GM18517 (cell line): ENCODE measurements around the gene ERN2.
"Not testable (repeated sequence)": the region's sequence is repeated elsewhere in the genome, so short reads cannot be mapped to it uniquely, and the experiment has no call there.

Source experiments
- ATAC-seq: cut with Tn5 transposase; IDR thresholded peaks from one replicate; pipeline ENCODE4 v1.9.1; 2021; ENCODE audit warnings: mild to moderate bottlenecking, moderate library complexity; ENCODE audit not compliant: unreplicated experiment

Gene ERN2

GRCh38 chr16:23712976-23713375, at the start of gene ERN2:
Gene ERN2, minus strand, starts transcription at chr16:23713222. Its CDS starts 35 bp downstream, at chr16:23713187.
- no peak for ATAC-seq

- ATAC-seq = no peak
Observed at GRCh38 chr16:23757937-23758619, 45.1 kb upstream of the ERN2 start.

GRCh38 chr16:23757116-23757515, 44.1 kb upstream of the ERN2 start:
- ATAC-seq = no peak

GRCh38 chr16:23755484-23755809, 42.4 kb upstream of the ERN2 start:
- no peak for ATAC-seq

GRCh38 chr16:23754594-23755483, 41.8 kb upstream of the ERN2 start, which contains the start of gene CHP2:
Gene CHP2, plus strand, starts transcription at chr16:23755026. Its CDS starts 24 bp downstream, at chr16:23755050.
- no peak for ATAC-seq

GRCh38 chr16:23753908-23754593, 41.0 kb upstream of the ERN2 start:
- no peak for ATAC-seq

- ATAC-seq = not testable (repeated sequence)
Observed at GRCh38 chr16:23751053-23751452, 38.0 kb upstream of the ERN2 start.

- ATAC-seq = no peak
Observed at GRCh38 chr16:23748630-23749029, 35.6 kb upstream of the ERN2 start.

- ATAC-seq = no peak
Observed at GRCh38 chr16:23745263-23745662, 32.2 kb upstream of the ERN2 start.

GRCh38 chr16:23742766-23743165, 29.7 kb upstream of the ERN2 start:
- ATAC-seq = no peak

GRCh38 chr16:23741675-23742303, 28.8 kb upstream of the ERN2 start:
- no peak for ATAC-seq

GRCh38 chr16:23739516-23739915, 26.5 kb upstream of the ERN2 start:
- no peak for ATAC-seq

- not testable (repeated sequence) for ATAC-seq
Observed at GRCh38 chr16:23737423-23738028, 24.5 kb upstream of the ERN2 start.

- no peak for ATAC-seq
Observed at GRCh38 chr16:23734176-23734893, 21.3 kb upstream of the ERN2 start.

GRCh38 chr16:23729503-23730424, 16.7 kb upstream of the ERN2 start:
- no peak for ATAC-seq

- no peak for ATAC-seq
Observed at GRCh38 chr16:23728112-23728477, 15.1 kb upstream of the ERN2 start.

- ATAC-seq = no peak
Observed at GRCh38 chr16:23726710-23727109, 13.7 kb upstream of the ERN2 start.

- ATAC-seq = no peak
Observed at GRCh38 chr16:23724785-23725131, 11.7 kb upstream of the ERN2 start.

- ATAC-seq = no peak
Observed at GRCh38 chr16:23724096-23724784, 11.2 kb upstream of the ERN2 start.
